Measurements from ENCODE around the gene COL1A1. TPM values are rescaled to one million over a fixed set of nuclear protein-coding genes. Genes with fewer than 3 reads are reported as not detected.
A peak's percentile ranks its signal among the peaks of the same experiment; 100 is the strongest.

COL1A1 gene
- polyA plus RNA-seq, 3 donors = not detected

GRCh38 chr17:50221266-50221863, 19.9 kb upstream of the COL1A1 start:
- no peaks in the 10 kb centered on the region for H3K36me3 Mint-ChIP-seq
- intact Hi-C loops (cut with micrococcal nuclease) = no loop called here
- no peaks in the 10 kb centered on the region for H4K20me1 ChIP-seq (ENCODE audit: insufficient read depth, low read length)
- WGBS (ENCODE audit: insufficient coverage) = 91% methylated on average over 4 of the region's 9 CpGs
- peak overlapping the region; percentile 74 for H2AFZ ChIP-seq (ENCODE audit: insufficient read depth, low read depth, low read length, poor library complexity, severe bottlenecking)
- peaks cover 0 to 20% (median 16%) of the 10 kb centered on the region in 7 donors for H3K9me3 Mint-ChIP-seq
- peaks cover 0 to 3% (median 3%) of the 10 kb centered on the region in 3 donors for H3K27me3 Mint-ChIP-seq (ENCODE audit: low read depth in 3 of 3)
- H3K27me3 ChIP-seq (ENCODE audit: control insufficient read depth in 2 of 2, insufficient read depth in 2 of 2, low read length in 2 of 2) = no peaks in the 10 kb centered on the region
- peak overlapping the region; percentile 62 for H3K4me2 ChIP-seq (replicated peaks; ENCODE audit: extremely low read depth, low read length, poor library complexity, severe bottlenecking)
- TF ChIP-seq, protein P1, sequence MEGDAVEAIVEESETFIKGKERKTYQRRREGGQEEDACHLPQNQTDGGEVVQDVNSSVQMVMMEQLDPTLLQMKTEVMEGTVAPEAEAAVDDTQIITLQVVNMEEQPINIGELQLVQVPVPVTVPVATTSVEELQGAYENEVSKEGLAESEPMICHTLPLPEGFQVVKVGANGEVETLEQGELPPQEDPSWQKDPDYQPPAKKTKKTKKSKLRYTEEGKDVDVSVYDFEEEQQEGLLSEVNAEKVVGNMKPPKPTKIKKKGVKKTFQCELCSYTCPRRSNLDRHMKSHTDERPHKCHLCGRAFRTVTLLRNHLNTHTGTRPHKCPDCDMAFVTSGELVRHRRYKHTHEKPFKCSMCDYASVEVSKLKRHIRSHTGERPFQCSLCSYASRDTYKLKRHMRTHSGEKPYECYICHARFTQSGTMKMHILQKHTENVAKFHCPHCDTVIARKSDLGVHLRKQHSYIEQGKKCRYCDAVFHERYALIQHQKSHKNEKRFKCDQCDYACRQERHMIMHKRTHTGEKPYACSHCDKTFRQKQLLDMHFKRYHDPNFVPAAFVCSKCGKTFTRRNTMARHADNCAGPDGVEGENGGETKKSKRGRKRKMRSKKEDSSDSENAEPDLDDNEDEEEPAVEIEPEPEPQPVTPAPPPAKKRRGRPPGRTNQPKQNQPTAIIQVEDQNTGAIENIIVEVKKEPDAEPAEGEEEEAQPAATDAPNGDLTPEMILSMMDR (IDR thresholded peaks at IDR 0.05) = no peak
- H3K4me3 ChIP-seq (replicated peaks in 1 of 3; ENCODE audit: low read depth in 2 of 3, low read length in 3 of 3) = peak overlapping the region in 1 of 3 experiments; percentile 61
- peaks cover 20 to 27% of the 10 kb centered on the region in 2 donors for H3K4me1 ChIP-seq (ENCODE audit: control insufficient read depth in 1 of 2, insufficient read depth in 2 of 2, low read length in 2 of 2)
- H3K79me2 ChIP-seq (ENCODE audit: insufficient read depth, low read length) = no peaks in the 10 kb centered on the region
- peaks cover 0 to 10% of the 10 kb centered on the region in 2 donors for H3K9me3 ChIP-seq (replicated peaks in 1 of 2; ENCODE audit: control insufficient read depth in 1 of 2, insufficient read depth in 1 of 2, low read length in 2 of 2)
- H3K27ac Mint-ChIP-seq = peak overlapping the region; percentile 81 to 89 (median 86)
- H3K27ac ChIP-seq (ENCODE audit: low read depth in 1 of 2, low read length in 2 of 2) = peak overlapping the region; percentile 40 to 70
- peak; percentile 48 to 57 (median 55) for DNase-seq
- H3K4me3 Mint-ChIP-seq = peak overlapping the region; percentile 70 to 82
- peaks cover 25% of the 10 kb centered on the region for H3K4me1 Mint-ChIP-seq
- no peaks in the 10 kb centered on the region for H3K36me3 ChIP-seq (replicated peaks in 1 of 2; ENCODE audit: control insufficient read depth in 1 of 2, insufficient read depth in 2 of 2, low read length in 2 of 2)
- H3K9ac ChIP-seq (ENCODE audit: insufficient read depth, low read length, poor library complexity, severe bottlenecking) = peak overlapping the region; percentile 30

- peaks cover 0 to 4% (median 3%) of the 10 kb centered on the region in 3 donors for H3K27me3 Mint-ChIP-seq (ENCODE audit: low read depth in 3 of 3)
- WGBS (ENCODE audit: insufficient coverage) = 94% methylated on average over 15 of the region's 15 CpGs
- H3K9me3 Mint-ChIP-seq = peaks cover 0 to 15% (median 11%) of the 10 kb centered on the region in 7 donors
- no peak for DNase-seq
- no peak overlapping the region for H3K4me3 Mint-ChIP-seq
- Histone ChIP-seq H3K4me3 (replicated peaks in 1 of 3; ENCODE audit: low read depth in 2 of 3, low read length in 3 of 3) (peak overlapping the region in 1 of 3 experiments; percentile 61), H2AFZ (ENCODE audit: insufficient read depth, low read depth, low read length, poor library complexity, severe bottlenecking) (peak overlapping the region; percentile 74), H3K79me2 (ENCODE audit: insufficient read depth, low read length) (no peaks in the 10 kb centered on the region), H3K36me3 (replicated peaks in 1 of 2; ENCODE audit: control insufficient read depth in 1 of 2, insufficient read depth in 2 of 2, low read length in 2 of 2) (no peaks in the 10 kb centered on the region), H3K4me1 (ENCODE audit: control insufficient read depth in 1 of 2, insufficient read depth in 2 of 2, low read length in 2 of 2) (peaks cover 20 to 27% of the 10 kb centered on the region in 2 donors), H3K27ac (ENCODE audit: low read depth in 1 of 2, low read length in 2 of 2) (peak overlapping the region; percentile 40 to 70), H4K20me1 (ENCODE audit: insufficient read depth, low read length) (no peaks in the 10 kb centered on the region), H3K27me3 (ENCODE audit: control insufficient read depth in 2 of 2, insufficient read depth in 2 of 2, low read length in 2 of 2) (no peaks in the 10 kb centered on the region), H3K9ac (ENCODE audit: insufficient read depth, low read length, poor library complexity, severe bottlenecking) (no peak overlapping the region), H3K4me2 (replicated peaks; ENCODE audit: extremely low read depth, low read length, poor library complexity, severe bottlenecking) (peak overlapping the region; percentile 62), H3K9me3 (replicated peaks in 1 of 2; ENCODE audit: control insufficient read depth in 1 of 2, insufficient read depth in 1 of 2, low read length in 2 of 2) (peaks cover 0 to 7% of the 10 kb centered on the region in 2 donors)
- H3K4me1 Mint-ChIP-seq = peaks cover 25% of the 10 kb centered on the region
- TF ChIP-seq, protein P1 (IDR thresholded peaks at IDR 0.05) = no peak
- H3K27ac Mint-ChIP-seq = peak overlapping the region in 1 of 7 donors; percentile 25
- no peaks in the 10 kb centered on the region for H3K36me3 Mint-ChIP-seq
- intact Hi-C loops (cut with micrococcal nuclease) = no loop called here
Observed at GRCh38 chr17:50220811-50221210, 19.4 kb upstream of the COL1A1 start.

All from CD14-positive monocyte (primary cell).